Fibroblast of skin of left biceps (primary cell): ENCODE results near the gene TMED5.
A peak's percentile ranks its signal among the peaks of the same experiment; 100 is the strongest.

Experiments
- DNase-seq, 2 experiments: peaks; one replicate each; pipeline ENCODE4 v3.0.0-alpha.2; 2013; ENCODE audit warnings: low read depth in 2 of 2

TMED5 gene

DNA sequence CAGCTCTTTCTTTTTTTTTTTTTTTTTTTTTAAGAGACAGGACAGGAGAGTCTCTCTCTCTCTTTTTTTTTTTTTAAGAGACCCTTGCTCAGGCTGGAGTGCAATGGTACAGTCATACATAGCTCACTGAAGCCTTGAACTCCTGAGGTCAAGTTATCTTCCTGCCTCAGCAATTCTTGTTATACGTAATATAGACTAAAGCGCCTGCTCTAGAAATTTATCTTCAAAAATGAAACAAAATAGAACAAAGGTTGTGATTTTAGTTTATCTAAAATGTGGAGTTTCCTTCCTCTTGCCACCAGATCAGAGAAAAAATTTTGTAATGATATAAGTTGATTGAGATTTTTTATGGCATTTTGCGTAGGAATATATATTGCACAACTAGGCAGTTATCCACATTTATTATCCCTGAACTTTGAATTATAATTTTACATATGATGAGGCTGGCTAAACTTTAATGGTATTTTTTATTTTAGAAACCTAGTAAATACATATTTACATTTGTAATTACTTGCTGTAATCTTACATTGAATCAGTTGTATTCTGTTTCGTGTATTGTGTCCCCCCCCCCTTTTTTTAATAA is 56.9 kb downstream of the TMED5 start:
- DNase-seq, result no peak

- no peak for DNase-seq
Measured at GRCh38 chr1:93120614-93121013, 59.6 kb downstream of the TMED5 start.

GRCh38 chr1:93114391-93114790 is 65.8 kb downstream of the TMED5 start:
- peak in 1 of 2 experiments; percentile 12 for DNase-seq

DNA sequence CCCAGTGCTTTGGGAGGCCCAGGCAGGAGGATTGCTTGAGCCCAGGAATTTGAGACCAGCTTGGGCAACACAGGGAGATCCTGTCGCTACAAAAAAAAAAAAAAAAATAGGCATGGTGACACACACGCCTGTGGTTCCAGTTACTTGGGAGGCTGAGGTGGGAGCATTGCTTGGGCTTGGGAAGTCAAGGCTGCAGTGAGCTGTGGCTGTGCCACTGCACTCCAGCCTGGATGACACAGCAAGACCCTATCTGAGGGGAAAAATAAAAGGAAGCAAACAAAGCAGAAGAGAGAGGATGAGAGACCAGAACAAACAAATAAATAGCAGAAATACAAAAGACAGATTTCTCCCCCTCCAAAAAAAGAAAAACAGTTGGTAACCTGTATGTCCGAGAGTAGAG is 67.1 kb downstream of the TMED5 start:
- DNase-seq, result no peak

DNA sequence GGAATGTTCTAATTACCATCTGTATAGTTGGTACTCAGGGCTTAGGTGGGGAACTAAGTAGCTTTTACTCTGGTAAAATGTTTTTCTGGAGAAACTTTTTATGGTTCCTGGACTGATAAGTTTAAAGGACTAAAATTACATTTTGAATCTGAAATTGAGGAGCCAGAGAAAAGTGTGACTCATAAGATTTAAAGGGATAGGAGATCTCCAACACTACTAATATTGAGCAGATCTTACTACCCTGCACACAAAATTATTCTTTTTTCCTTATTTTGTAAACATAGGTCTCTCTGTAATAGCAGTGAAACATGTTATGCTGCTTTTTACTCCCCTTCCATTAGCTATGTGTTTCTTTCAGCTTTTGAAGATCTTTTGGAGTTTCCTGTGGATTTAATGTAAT is 68.7 kb downstream of the TMED5 start:
- DNase-seq, result no peak

DNA sequence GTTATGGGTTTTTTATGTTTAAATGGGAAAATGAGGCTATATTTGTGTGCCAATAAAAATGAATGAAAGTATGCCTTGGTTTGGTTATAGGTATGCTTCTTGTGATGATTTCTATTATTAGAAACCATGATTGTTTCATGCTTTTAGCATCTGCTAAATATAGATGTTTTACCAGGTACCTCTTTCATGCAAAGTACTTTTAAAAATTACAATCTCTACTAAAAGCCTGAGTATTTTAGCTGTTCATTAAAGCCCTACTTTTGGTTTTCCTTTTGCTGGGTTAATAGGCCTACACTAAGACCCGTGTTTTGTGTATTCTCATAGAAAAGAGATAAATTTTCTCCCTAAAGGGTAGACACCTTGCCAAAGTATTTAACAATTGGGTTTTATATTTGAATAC is 69.1 kb downstream of the TMED5 start:
- DNase-seq, result no peak

DNA sequence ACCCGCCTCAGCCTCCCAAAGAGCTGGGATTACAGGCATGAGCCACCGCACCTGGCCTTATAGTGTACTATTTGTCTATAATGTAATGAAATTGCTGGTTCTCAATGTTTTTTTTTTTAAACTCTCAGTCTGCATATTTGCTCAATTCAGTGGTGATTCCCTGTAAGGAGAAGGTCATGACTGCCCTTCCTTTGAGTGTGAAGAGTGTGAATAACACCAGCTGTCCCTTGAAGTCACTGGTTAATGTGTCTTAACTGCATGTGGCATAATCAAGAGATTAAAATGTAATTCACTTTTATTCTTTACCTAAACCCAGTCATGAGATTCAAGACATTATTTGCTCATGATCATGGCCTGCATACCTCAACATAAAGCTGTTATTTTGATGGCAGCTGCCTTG is 70.6 kb downstream of the TMED5 start:
- DNase-seq, result no peak

- DNase-seq, result no peak
Measured at GRCh38 chr1:93108335-93108734, 71.9 kb downstream of the TMED5 start.

GRCh38 chr1:93107395-93107794 is 72.8 kb downstream of the TMED5 start:
- no peak for DNase-seq

- DNase-seq, result no peak
Measured at GRCh38 chr1:93106226-93106625, 74.0 kb downstream of the TMED5 start.

DNA sequence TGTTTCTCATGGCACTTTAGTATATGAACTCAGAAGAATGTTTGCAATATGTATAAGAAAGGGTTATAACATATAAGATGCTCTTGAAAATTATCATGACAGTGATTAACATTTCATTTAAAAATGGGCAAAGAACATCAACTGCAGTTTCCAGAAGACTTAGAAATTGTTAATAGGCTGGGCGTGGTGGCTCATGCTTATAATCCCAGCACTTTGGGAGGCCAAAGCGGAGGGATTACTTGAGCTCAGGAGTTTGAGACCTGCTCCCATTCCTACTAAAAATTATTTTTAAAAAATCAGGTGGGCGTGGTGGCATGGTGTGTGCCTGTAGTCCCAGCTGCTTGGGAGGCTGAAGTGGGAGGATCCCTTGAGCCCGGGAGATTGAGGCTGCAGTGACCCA is 78.1 kb downstream of the TMED5 start:
- DNase-seq, result no peak
